ENCODE measurements around the gene REXO1.

DNA sequence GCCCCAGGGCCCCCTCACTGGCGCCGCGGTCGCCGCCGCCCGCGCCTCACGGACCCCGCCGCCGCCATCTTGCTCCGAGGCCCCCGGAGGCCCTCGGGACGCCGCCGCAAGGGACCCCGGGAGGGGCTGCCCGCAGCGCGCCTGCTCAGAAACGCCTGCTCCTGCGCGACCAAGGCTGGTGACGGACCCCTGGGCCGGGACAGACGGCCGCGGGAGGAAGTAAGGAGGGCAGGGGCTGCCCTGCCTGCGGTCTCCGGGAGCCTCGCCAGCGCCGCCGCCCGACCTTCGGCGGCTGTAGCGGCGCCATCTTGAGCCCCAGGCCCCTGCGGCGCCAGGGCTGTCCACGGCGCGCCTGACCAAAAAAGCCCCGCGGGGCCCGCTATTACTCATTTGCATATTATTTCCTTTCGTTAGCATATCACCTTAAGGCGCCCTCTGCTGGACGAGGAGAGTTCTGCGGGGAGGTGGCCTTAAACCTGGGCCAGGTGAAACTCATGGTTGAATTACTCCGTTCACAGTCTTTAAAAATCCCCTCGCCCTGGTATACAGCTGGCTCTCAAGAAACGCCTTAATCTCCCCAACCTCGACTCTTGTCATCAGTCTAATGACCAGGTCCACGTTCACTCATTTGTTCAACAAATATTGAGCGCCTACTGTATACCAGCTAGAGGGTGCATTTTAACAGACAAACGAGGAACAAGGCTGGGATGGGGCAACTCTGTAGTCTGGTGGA is at the start of gene REXO1:
- peak; percentile 48 for TF ChIP-seq POLR2A (IDR thresholded peaks at IDR 0.05)
- TF ChIP-seq, protein P1, sequence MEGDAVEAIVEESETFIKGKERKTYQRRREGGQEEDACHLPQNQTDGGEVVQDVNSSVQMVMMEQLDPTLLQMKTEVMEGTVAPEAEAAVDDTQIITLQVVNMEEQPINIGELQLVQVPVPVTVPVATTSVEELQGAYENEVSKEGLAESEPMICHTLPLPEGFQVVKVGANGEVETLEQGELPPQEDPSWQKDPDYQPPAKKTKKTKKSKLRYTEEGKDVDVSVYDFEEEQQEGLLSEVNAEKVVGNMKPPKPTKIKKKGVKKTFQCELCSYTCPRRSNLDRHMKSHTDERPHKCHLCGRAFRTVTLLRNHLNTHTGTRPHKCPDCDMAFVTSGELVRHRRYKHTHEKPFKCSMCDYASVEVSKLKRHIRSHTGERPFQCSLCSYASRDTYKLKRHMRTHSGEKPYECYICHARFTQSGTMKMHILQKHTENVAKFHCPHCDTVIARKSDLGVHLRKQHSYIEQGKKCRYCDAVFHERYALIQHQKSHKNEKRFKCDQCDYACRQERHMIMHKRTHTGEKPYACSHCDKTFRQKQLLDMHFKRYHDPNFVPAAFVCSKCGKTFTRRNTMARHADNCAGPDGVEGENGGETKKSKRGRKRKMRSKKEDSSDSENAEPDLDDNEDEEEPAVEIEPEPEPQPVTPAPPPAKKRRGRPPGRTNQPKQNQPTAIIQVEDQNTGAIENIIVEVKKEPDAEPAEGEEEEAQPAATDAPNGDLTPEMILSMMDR (IDR thresholded peaks at IDR 0.05), result peak; percentile 88 to 97 (median 96)
- TF ChIP-seq POLR2AphosphoS5 (IDR thresholded peaks at IDR 0.05), result peak; percentile 41 to 55 (median 55)
- TF ChIP-seq EP300 (IDR thresholded peaks at IDR 0.05; ENCODE audit: low read depth), result no peak

Data from transverse colon (tissue), 4 donors.